B cell (primary cell): ENCODE results near the gene MGMT. TPM values are rescaled to one million over a fixed set of nuclear protein-coding genes. Genes with fewer than 3 reads are reported as not detected.

Experiments used
- ATAC-seq: fragments of 200-7000 bp; cut with Tn5 transposase; one replicate; pipeline ENCODE4 v1.10.0; 2021; ENCODE audit warnings: low read depth, mild to moderate bottlenecking, moderate number of reproducible peaks, moderate library complexity
- CTCF ChIA-PET: fragments of 350-600 bp; sonication (Branson Sonifier 250); formaldehyde crosslinking; loops from one replicate; lab custom pipeline; 2021; ENCODE audit warnings: antibody characterized with exemption, inconsistent platforms; lab: Charles Lee
- POLR2A ChIA-PET: fragments of 350-600 bp; sonication (Branson Sonifier 250); formaldehyde crosslinking; loops from one replicate; lab custom pipeline; 2021; ENCODE audit warnings: antibody characterized with exemption; lab: Charles Lee
- DNase-seq: peaks from one replicate; pipeline ENCODE4 v3.0.0; 2013
- H2AFZ ChIP-seq: 2 replicates; pipeline ENCODE4 v1.6.1; 2012; ENCODE audit warnings: mild to moderate bottlenecking, low read depth, low read length; ENCODE audit not compliant: insufficient read depth, poor library complexity, severe bottlenecking
- H3K27ac ChIP-seq, 2 donors: 1 replicate in 1 of 2; 2 replicates in 1 of 2; pipeline ENCODE4 v1.5.1; 2012 to 2013; ENCODE audit warnings: low read length in 2 of 2, mild to moderate bottlenecking in 2 of 2, moderate library complexity in 1 of 2
- H3K27me3 ChIP-seq, 4 experiments: fragments of 200-600 bp in 1 of 4; sonication (generic) in 1 of 4; replicated peaks in 1 of 4; 1 replicate in 2 of 4; 2 replicates in 2 of 4; pipeline versions ENCODE4 v1.6.1 to v1.7.0; 2013 to 2016; ENCODE audit warnings: low read length in 3 of 4, mild to moderate bottlenecking in 2 of 4, mixed read lengths in 1 of 4, moderate library complexity in 1 of 4; ENCODE audit not compliant: insufficient read depth in 4 of 4, control insufficient read depth in 3 of 4; ENCODE audit errors: control extremely low read depth in 1 of 4
- H3K36me3 ChIP-seq, 2 experiments: replicated peaks in 1 of 2; 1 replicate in 1 of 2; 2 replicates in 1 of 2; pipeline versions ENCODE4 v1.6.1 to v1.7.1; 2013; ENCODE audit warnings: low read length in 1 of 2; ENCODE audit not compliant: insufficient read depth in 2 of 2, control insufficient read depth in 1 of 2; ENCODE audit errors: control extremely low read depth in 1 of 2, extremely low read depth in 1 of 2
- H3K4me1 ChIP-seq, 2 donors: fragments of 200-600 bp in 1 of 2; sonication (generic) in 1 of 2; 1 replicate in 1 of 2; 2 replicates in 1 of 2; pipeline versions ENCODE4 v1.5.1 to v1.6.1; 2013 to 2017; ENCODE audit warnings: low read length in 2 of 2; ENCODE audit not compliant: control insufficient read depth in 2 of 2, insufficient read depth in 2 of 2
- H3K4me2 ChIP-seq: replicated peaks from 2 replicates; pipeline ENCODE3; 2012; ENCODE audit warnings: mild to moderate bottlenecking, low read depth, low read length; ENCODE audit not compliant: poor library complexity, severe bottlenecking
- H3K4me3 ChIP-seq, 5 experiments: fragments of 200-600 bp in 1 of 5; sonication (generic) in 1 of 5; 1 replicate in 3 of 5; 2 replicates in 2 of 5; pipeline versions ENCODE4 v1.5.1 to v1.7.0; 2011 to 2016; ENCODE audit warnings: low read length in 4 of 5, mild to moderate bottlenecking in 4 of 5, low read depth in 2 of 5, control low read depth in 1 of 5, moderate library complexity in 1 of 5; ENCODE audit not compliant: insufficient read depth in 1 of 5; ENCODE audit errors: control extremely low read depth in 1 of 5, extremely low read depth in 1 of 5
- H3K79me2 ChIP-seq: fragments of 200-600 bp; sonication (generic); one replicate; pipeline ENCODE4 v1.6.0; 2016; ENCODE audit warnings: low read length; ENCODE audit not compliant: control insufficient read depth, insufficient read depth
- H3K9ac ChIP-seq: fragments of 200-600 bp; sonication (generic); 2 replicates; pipeline ENCODE4 v1.6.1; 2017; ENCODE audit warnings: mild to moderate bottlenecking, low read length, moderate library complexity
- H3K9me3 ChIP-seq, 3 donors: one replicate each; pipeline versions ENCODE4 v1.6.1 to v1.7.1; 2013; ENCODE audit warnings: low read length in 2 of 3; ENCODE audit not compliant: control insufficient read depth in 2 of 3, insufficient read depth in 1 of 3; ENCODE audit errors: control extremely low read depth in 1 of 3
- H4K20me1 ChIP-seq: 2 replicates; pipeline ENCODE4 v1.6.0; 2012; ENCODE audit warnings: mild to moderate bottlenecking, low read length; ENCODE audit not compliant: insufficient read depth, control insufficient read depth, poor library complexity, severe bottlenecking
- H3K27ac Mint-ChIP-seq: one replicate; pipeline ENCODE4 v1.8.0; 2021; ENCODE audit warnings: mixed read lengths
- H3K27me3 Mint-ChIP-seq: one replicate; pipeline ENCODE4 v1.8.0; 2021; ENCODE audit warnings: mixed read lengths
- H3K4me1 Mint-ChIP-seq: one replicate; pipeline ENCODE4 v1.8.0; 2021; ENCODE audit warnings: mixed read lengths
- H3K4me3 Mint-ChIP-seq: one replicate; pipeline ENCODE4 v1.8.0; 2021; ENCODE audit warnings: mixed read lengths
- H3K9me3 Mint-ChIP-seq: one replicate; pipeline ENCODE4 v1.8.0; 2022; ENCODE audit warnings: mixed read lengths; ENCODE audit not compliant: insufficient read depth
- CTCF ChIP-seq: fragments of 200-600 bp; IDR thresholded peaks from one replicate; pipeline ENCODE4 v1.8.0; 2022; ENCODE audit warnings: antibody characterized with exemption, mild to moderate bottlenecking
- EZH2 ChIP-seq: IDR thresholded peaks from 2 replicates; pipeline ENCODE4 v1.6.1; 2012; ENCODE audit warnings: borderline replicate concordance, low read depth, mild to moderate bottlenecking, moderate library complexity, low read length; ENCODE audit not compliant: insufficient read depth, poor library complexity, severe bottlenecking
- WGBS: methylation state at CpG from one replicate; pipeline ENCODE4 v1.1.5; 2013; ENCODE audit warnings: missing lambda C conversion rate; ENCODE audit not compliant: insufficient coverage; 5-methylcytosine and 5-hydroxymethylcytosine counted together
- intact Hi-C: fragments of 100-400 bp; cut with micrococcal nuclease; formaldehyde crosslinking; loops from one replicate; pipeline ENCODE4 v1.10.0; 2022
- polyA plus RNA-seq: library from polyadenylated mRNA; depleted of rRNA; stranded (reverse); fragments of >200 nt; gene quantifications from 2 replicates; pipeline ENCODE4 v1.2.3, GENCODE V29; 2012
- total RNA-seq, 2 donors: library from RNA; stranded (reverse); fragments of 120-200 nt in 1 of 2; gene quantifications; 1 replicate in 1 of 2; 2 replicates in 1 of 2; pipeline versions ENCODE4 v1.2.3 to v1.2.4, GENCODE V29; 2013 to 2022

MGMT gene
- total and polyA plus RNA-seq, 2 donors (not counting 1 experiment from before 2014, with no cell fraction given): 16.6 to 87.7 TPM

- peaks cover 0 to 10% (median 2%) of the 10 kb centered on the region in 3 donors for H3K9me3 ChIP-seq
- peaks cover 3% of the 10 kb centered on the region in 2 donors for H3K4me1 ChIP-seq
- Mint-ChIP-seq H3K27me3 (no peaks in the 10 kb centered on the region), H3K9me3 (no peaks in the 10 kb centered on the region), H3K4me3 (no peak overlapping the region), H3K27ac (no peak overlapping the region), H3K4me1 (peaks cover 13% of the 10 kb centered on the region)
- H3K4me2 ChIP-seq: no peak overlapping the region
- H3K36me3 ChIP-seq: peaks cover 0 to 2% of the 10 kb centered on the region in 2 experiments
- H2AFZ ChIP-seq: no peak overlapping the region
- no peak overlapping the region for H3K27ac ChIP-seq
- DNase-seq (no peak), ATAC-seq (no peak)
- H3K79me2 ChIP-seq: peaks cover 44% of the 10 kb centered on the region
- TF ChIP-seq EZH2 (no peak), CTCF (no peak)
- intact Hi-C loops: no loop called here
- WGBS: 85% methylated on average over 4 of the region's 7 CpGs
- CTCF ChIA-PET: no interaction called here
- H4K20me1 ChIP-seq: peaks cover 13% of the 10 kb centered on the region
- H3K9ac ChIP-seq: no peak overlapping the region
- H3K27me3 ChIP-seq: no peaks in the 10 kb centered on the region
- POLR2A ChIA-PET: no interaction called here
- H3K4me3 ChIP-seq: no peak overlapping the region
Observed at GRCh38 chr10:129522041-129522585, 55.1 kb downstream of the MGMT start.

DNA sequence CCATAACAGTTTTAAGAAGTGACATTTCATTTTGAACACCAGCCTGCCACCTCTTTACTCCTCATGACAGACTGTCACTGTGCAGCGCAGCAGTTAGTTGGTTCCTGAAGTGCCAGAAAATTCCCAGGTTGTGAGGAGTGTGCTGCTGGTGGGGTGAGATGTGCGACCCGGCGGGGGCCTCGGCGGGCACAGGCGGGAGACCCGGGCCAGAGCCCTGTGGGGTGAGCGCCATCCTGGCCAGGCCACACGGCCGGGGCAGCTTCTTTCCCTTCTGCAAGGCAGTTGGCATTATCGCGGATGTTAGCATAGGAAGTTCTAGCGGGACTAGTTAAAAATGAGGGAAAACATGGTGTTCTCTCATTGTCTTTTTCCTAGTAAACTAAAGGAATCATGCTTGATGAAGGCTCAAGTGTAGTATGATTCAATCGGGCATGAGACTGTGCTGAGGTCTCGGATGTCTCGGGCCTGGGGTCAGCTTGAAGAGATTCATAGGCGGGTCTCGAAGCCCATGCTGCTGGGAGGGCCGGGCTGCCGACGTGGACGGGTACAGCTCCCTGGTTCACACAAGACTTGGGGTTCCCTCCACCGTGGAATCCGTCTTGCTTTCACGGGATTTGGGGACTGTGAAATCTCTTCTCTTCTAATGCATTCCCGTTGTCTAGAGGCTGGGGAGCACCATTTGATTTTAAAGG, 56.1 kb downstream of the MGMT start:
- Histone ChIP-seq H2AFZ (no peak overlapping the region), H3K27ac (no peak overlapping the region), H3K79me2 (peaks cover 55% of the 10 kb centered on the region), H3K4me2 (no peak overlapping the region), H3K4me3 (no peak overlapping the region), H3K27me3 (no peaks in the 10 kb centered on the region), H4K20me1 (peaks cover 13% of the 10 kb centered on the region), H3K9me3 (peaks cover 0 to 10% (median 2%) of the 10 kb centered on the region in 3 donors), H3K9ac (no peak overlapping the region), H3K4me1 (no peaks in the 10 kb centered on the region), H3K36me3 (peaks cover 0 to 4% of the 10 kb centered on the region in 2 experiments)
- DNase-seq: no peak
- H3K27ac Mint-ChIP-seq: no peak overlapping the region
- TF ChIP-seq CTCF (no peak), EZH2 (no peak)
- ChIA-PET CTCF (no interaction called here), POLR2A (no interaction called here)
- H3K4me3 Mint-ChIP-seq: no peak overlapping the region
- no peak for ATAC-seq
- H3K9me3 Mint-ChIP-seq: no peaks in the 10 kb centered on the region
- no peaks in the 10 kb centered on the region for H3K27me3 Mint-ChIP-seq
- H3K4me1 Mint-ChIP-seq: peaks cover 5% of the 10 kb centered on the region
- intact Hi-C loops: no loop called here
- WGBS: 96% methylated on average over 24 of the region's 27 CpGs
